ENCODE results near the gene KRT16. TPM values are rescaled to one million over a fixed set of nuclear protein-coding genes. Genes with fewer than 3 reads are reported as not detected.

Gene KRT16
- total and polyA plus RNA-seq, 2 of the 8 experiments (the other 6 are each of a cell fraction or from before 2014, with no cell fraction given): not detected

DNA sequence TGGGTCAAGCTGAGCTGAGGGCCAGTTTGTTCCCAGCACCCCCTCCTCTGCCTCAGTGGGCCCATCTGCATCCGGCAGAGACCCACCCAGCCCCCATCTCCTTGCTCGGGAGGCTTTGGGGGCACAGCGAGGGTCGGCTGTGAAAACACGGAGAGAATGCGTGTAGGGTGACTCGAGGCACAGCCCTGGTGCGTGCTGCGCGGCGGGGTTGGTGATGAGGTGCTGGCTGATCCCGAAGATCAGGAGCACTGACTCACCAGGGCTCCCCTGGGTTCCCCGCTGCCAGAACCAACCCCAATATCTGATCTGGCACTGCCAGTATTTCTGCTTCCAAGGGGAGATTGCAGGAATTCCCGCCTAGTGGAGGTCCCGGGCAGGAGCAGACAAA lies 19.3 kb upstream of the KRT16 start (continued):
- TF ChIP-seq KDM4A (IDR thresholded peaks at IDR 0.05; ENCODE audit: low read depth, low read length, severe bottlenecking) (no peak), JUN (IDR thresholded peaks at IDR 0.05; ENCODE audit: low read depth, low read length) (no peak), NANOG (IDR thresholded peaks at IDR 0.05; ENCODE audit: insufficient read depth, low read depth, low read length, poor library complexity, severe bottlenecking) (no peak), SIN3A (conservative IDR thresholded peaks at IDR 0.05 in 1 of 2, IDR thresholded peaks at IDR 0.05 in 1 of 2; ENCODE audit: low read depth in 1 of 2, low read length in 2 of 2) (no peak), MAFK (IDR thresholded peaks at IDR 0.05; ENCODE audit: low read depth, low read length) (no peak), PHF8 (conservative IDR thresholded peaks at IDR 0.05; ENCODE audit: low read depth, low read length) (no peak)

Measured in H1 (cell line).